ENCODE results near the gene TMEM234. TPM values are rescaled to one million over a fixed set of nuclear protein-coding genes. Genes with fewer than 3 reads are reported as not detected.

The TMEM234 gene
- total RNA-seq, 2 donors from 2014 or later, result 20.3 to 27.0 TPM

GRCh38 chr1:32179443-32180185 is 42.5 kb downstream of the TMEM234 start, which contains the start of gene TXLNA:
TXLNA (plus strand) TSS chr1:32179675; CDS start chr1:32180346, 671 bp downstream.
- DNase-seq, result peak; percentile 96
- H3K9ac ChIP-seq (ENCODE audit: low read depth in 2 of 2, low read length in 2 of 2), result peak within 1 kb of the TSS; percentile 72 to 89
- H3K9me3 ChIP-seq, result no peaks in the 10 kb centered on the region
- H3K4me1 ChIP-seq, result peaks cover 6% of the 10 kb centered on the region
- H3K36me3 ChIP-seq, result peaks cover 2% of the 10 kb centered on the region
- no peak for TF ChIP-seq CTCF (IDR thresholded peaks at IDR 0.05)
- peak within 1 kb of the TSS; percentile 88 for H3K27ac ChIP-seq
- intact Hi-C loops (cut with DNase I), result no loop called here
- no peaks in the 10 kb centered on the region for H3K27me3 ChIP-seq
- H3K4me3 ChIP-seq, result peak within 1 kb of the TSS; percentile 63

GRCh38 chr1:32179193-32179442 is 43.0 kb downstream of the TMEM234 start:
- H3K36me3 ChIP-seq, result no peaks in the 10 kb centered on the region
- no peaks in the 10 kb centered on the region for H3K27me3 ChIP-seq
- intact Hi-C loops (cut with DNase I), result no loop called here
- peak overlapping the region; percentile 88 for H3K27ac ChIP-seq
- no peaks in the 10 kb centered on the region for H3K9me3 ChIP-seq
- H3K9ac ChIP-seq (ENCODE audit: low read depth in 2 of 2, low read length in 2 of 2), result peak overlapping the region; percentile 45 to 89
- DNase-seq, result no peak
- TF ChIP-seq CTCF (IDR thresholded peaks at IDR 0.05), result no peak
- peak overlapping the region; percentile 63 for H3K4me3 ChIP-seq
- H3K4me1 ChIP-seq, result peaks cover 6% of the 10 kb centered on the region

GRCh38 chr1:32178380-32179192 is 43.6 kb downstream of the TMEM234 start:
- Histone ChIP-seq H3K4me1 (peaks cover 6% of the 10 kb centered on the region), H3K9ac (ENCODE audit: low read depth in 2 of 2, low read length in 2 of 2) (peak overlapping the region; percentile 45 to 89), H3K9me3 (no peaks in the 10 kb centered on the region), H3K4me3 (peak overlapping the region; percentile 63), H3K27me3 (no peaks in the 10 kb centered on the region), H3K27ac (peak overlapping the region; percentile 88), H3K36me3 (no peaks in the 10 kb centered on the region)
- no peak for TF ChIP-seq CTCF (IDR thresholded peaks at IDR 0.05)
- no peak for DNase-seq
- intact Hi-C loops (cut with DNase I), result no loop called here

- no peak for DNase-seq
- H3K9ac ChIP-seq (ENCODE audit: low read depth in 2 of 2, low read length in 2 of 2), result no peak overlapping the region
- intact Hi-C loops (cut with DNase I), result no loop called here
- no peak overlapping the region for H3K4me3 ChIP-seq
- no peaks in the 10 kb centered on the region for H3K9me3 ChIP-seq
- no peaks in the 10 kb centered on the region for H3K27me3 ChIP-seq
- TF ChIP-seq CTCF (IDR thresholded peaks at IDR 0.05), result no peak
- H3K4me1 ChIP-seq, result no peaks in the 10 kb centered on the region
- H3K36me3 ChIP-seq, result peaks cover 23% of the 10 kb centered on the region
- H3K27ac ChIP-seq, result no peak overlapping the region
Measured at GRCh38 chr1:32172621-32173245, 49.4 kb downstream of the TMEM234 start.

GRCh38 chr1:32170991-32171390 is 51.2 kb downstream of the TMEM234 start:
- H3K36me3 ChIP-seq, result peaks cover 30% of the 10 kb centered on the region
- H3K27ac ChIP-seq, result no peak overlapping the region
- no peak for TF ChIP-seq CTCF (IDR thresholded peaks at IDR 0.05)
- no peak overlapping the region for H3K4me3 ChIP-seq
- intact Hi-C loops (cut with DNase I), result no loop called here
- no peak overlapping the region for H3K9ac ChIP-seq (ENCODE audit: low read depth in 2 of 2, low read length in 2 of 2)
- H3K27me3 ChIP-seq, result no peaks in the 10 kb centered on the region
- DNase-seq, result no peak
- no peaks in the 10 kb centered on the region for H3K9me3 ChIP-seq
- no peaks in the 10 kb centered on the region for H3K4me1 ChIP-seq

Other genes with a start within 250 kb of the TMEM234 start
- gene KHDRBS1, start 208.5 kb downstream of the TMEM234 start, total RNA-seq, result 100 to 1,000 TPM; 105 to 147 TPM
- 10 to 100 TPM; 12.3 to 18.2 TPM for gene TMEM39B, start 149.4 kb downstream of the TMEM234 start, total RNA-seq
- gene KPNA6, start 114.3 kb downstream of the TMEM234 start, total RNA-seq, result 10 to 100 TPM; 56.7 to 66.9 TPM
- gene TXLNA, start 42.7 kb downstream of the TMEM234 start, total RNA-seq, result 10 to 100 TPM; 32.5 to 47.7 TPM
- gene CCDC28B, start 21.8 kb downstream of the TMEM234 start, total RNA-seq, result 1 to 10 TPM; 2.8 to 5.1 TPM
- 1 to 10 TPM; 1.8 to 4.3 TPM for gene IQCC, start 16.7 kb downstream of the TMEM234 start, total RNA-seq
- not detected for gene DCDC2B, start 13.3 kb downstream of the TMEM234 start, total RNA-seq
- gene EIF3I, start 54 bp upstream of the TMEM234 start, total RNA-seq, result 100 to 1,000 TPM; 142 to 264 TPM
- gene FAM167B, start 24.9 kb upstream of the TMEM234 start, total RNA-seq, result 1 to 10 TPM; 4.2 to 5.5 TPM
- 10 to 100 TPM in 1 of 2 donors, 1 to 10 TPM in 1; 3.7 to 24.7 TPM for gene LCK, start 28.9 kb upstream of the TMEM234 start, total RNA-seq
- gene HDAC1, start 69.7 kb upstream of the TMEM234 start, total RNA-seq, result 100 to 1,000 TPM; 226 to 291 TPM
- gene MARCKSL1, start 113.9 kb upstream of the TMEM234 start, total RNA-seq, result 100 to 1,000 TPM; 174 to 199 TPM
- 1 to 10 TPM; 5.6 to 8.0 TPM for gene FAM229A, start 140.1 kb upstream of the TMEM234 start, total RNA-seq
- under 1 TPM; 0.61 to 0.99 TPM for gene TSSK3, start 140.2 kb upstream of the TMEM234 start, total RNA-seq
- gene BSDC1, start 172.1 kb upstream of the TMEM234 start, total RNA-seq, result 10 to 100 TPM; 65.7 to 76.8 TPM
- not detected for gene ZBTB8B, start 242.7 kb upstream of the TMEM234 start, total RNA-seq